H1 (cell line): Measurements from ENCODE around the gene RFX5. TPM values are rescaled to one million over a fixed set of nuclear protein-coding genes. Genes with fewer than 3 reads are reported as not detected.

Source experiments
- CTCF ChIA-PET: fragments of 300-600 bp; sonication (Branson Sonifier 250); formaldehyde crosslinking; loops from one replicate; lab custom pipeline; 2021; ENCODE audit not compliant: partially characterized antibody; lab: Charles Lee
- POLR2A ChIA-PET: fragments of 300-600 bp; sonication (Branson Sonifier 250); formaldehyde crosslinking; loops from one replicate; lab custom pipeline; 2021; ENCODE audit warnings: inconsistent platforms; ENCODE audit not compliant: partially characterized antibody; lab: Charles Lee
- DNase-seq, 2 experiments: peaks; one replicate each; pipeline versions ENCODE4 v3.0.0 to v3.0.0-alpha.2; 2010 to 2022; ENCODE audit warnings: low spot score in 2 of 2, low read depth in 1 of 2, mixed read lengths in 1 of 2
- FAIRE-seq: peaks from 2 replicates; lab custom pipeline; 2011; peaks lifted over from hg19 to GRCh38; lab: Jason Lieb, UNC
- H2AFZ ChIP-seq: 2 replicates; pipeline ENCODE4 v1.8.1; 2012; ENCODE audit warnings: low read length, inconsistent platforms
- H2AK5ac ChIP-seq: 2 replicates; pipeline ENCODE4 v1.6.1; 2013; ENCODE audit warnings: low read depth, low read length
- H2BK120ac ChIP-seq: replicated peaks from 2 replicates; pipeline ENCODE3; 2013; ENCODE audit warnings: low read depth, low read length, inconsistent platforms
- H2BK12ac ChIP-seq: 2 replicates; pipeline ENCODE4 v1.6.1; 2013; ENCODE audit warnings: low read depth, low read length
- H2BK15ac ChIP-seq: 2 replicates; pipeline ENCODE4 v1.6.1; 2013; ENCODE audit warnings: low read length
- H2BK20ac ChIP-seq: 2 replicates; pipeline ENCODE4 v1.6.1; 2013; ENCODE audit warnings: low read length
- H2BK5ac ChIP-seq: 2 replicates; pipeline ENCODE4 v1.6.1; 2013; ENCODE audit warnings: low read depth, low read length
- H3K14ac ChIP-seq: 2 replicates; pipeline ENCODE4 v1.6.1; 2013; ENCODE audit warnings: inconsistent platforms; ENCODE audit not compliant: insufficient read length
- H3K18ac ChIP-seq: 2 replicates; pipeline ENCODE4 v1.6.1; 2013; ENCODE audit warnings: low read length; ENCODE audit errors: extremely low read depth
- H3K23ac ChIP-seq: 2 replicates; pipeline ENCODE4 v1.6.1; 2013; ENCODE audit warnings: inconsistent platforms; ENCODE audit not compliant: insufficient read length
- H3K23me2 ChIP-seq: 2 replicates; pipeline ENCODE4 v1.6.1; 2013; ENCODE audit warnings: low read depth, low read length
- H3K27ac ChIP-seq: 2 replicates; pipeline ENCODE4 v1.6.1; 2011; ENCODE audit warnings: low read depth, low read length, inconsistent platforms
- H3K27me3 ChIP-seq, 4 experiments: replicated peaks in 1 of 4; 1 replicate in 1 of 4; 2 replicates in 3 of 4; pipeline versions ENCODE4 v1.6.1 to v1.8.1; 2011 to 2013; ENCODE audit warnings: low read length in 3 of 4, mild to moderate bottlenecking in 3 of 4, inconsistent platforms in 2 of 4, mixed read lengths in 2 of 4, moderate library complexity in 1 of 4; ENCODE audit not compliant: control insufficient read depth in 3 of 4, insufficient read depth in 3 of 4; ENCODE audit errors: extremely low read depth in 1 of 4
- H3K36me3 ChIP-seq, 4 experiments: 2 replicates each; pipeline versions ENCODE4 v1.6.1 to v1.8.1; 2011 to 2013; ENCODE audit warnings: mild to moderate bottlenecking in 4 of 4, low read length in 3 of 4, moderate library complexity in 2 of 4, control low read depth in 1 of 4, inconsistent platforms in 1 of 4; ENCODE audit not compliant: insufficient read depth in 4 of 4, control insufficient read depth in 2 of 4
- H3K4ac ChIP-seq: replicated peaks from 2 replicates; pipeline ENCODE3; 2013; ENCODE audit warnings: low read length, low read depth, mixed read lengths, inconsistent platforms; ENCODE audit not compliant: insufficient read length
- H3K4me1 ChIP-seq, 4 experiments: replicated peaks in 1 of 4; 1 replicate in 1 of 4; 2 replicates in 3 of 4; pipeline versions ENCODE4 v1.6.1 to v1.8.1; 2011 to 2013; ENCODE audit warnings: low read length in 3 of 4, inconsistent platforms in 2 of 4, mixed read lengths in 1 of 4; ENCODE audit not compliant: insufficient read depth in 4 of 4, control insufficient read depth in 3 of 4
- H3K4me2 ChIP-seq, 2 experiments: 2 replicates each; pipeline versions ENCODE4 v1.6.1 to v1.8.1; 2011 to 2013; ENCODE audit warnings: low read depth in 2 of 2, low read length in 2 of 2, control low read depth in 1 of 2, inconsistent platforms in 1 of 2, mild to moderate bottlenecking in 1 of 2; ENCODE audit not compliant: insufficient read depth in 1 of 2
- H3K4me3 ChIP-seq, 4 experiments: fragments of 200-600, 300-600 bp in 1 of 4; sonication (generic), shearing (Covaris generic), sonication (Bioruptor Twin) in 1 of 4; 2 replicates each; pipeline versions ENCODE4 v1.5.1 to v1.8.1; 2011 to 2016; ENCODE audit warnings: low read length in 4 of 4, low read depth in 3 of 4, control low read depth in 2 of 4, inconsistent platforms in 2 of 4, mild to moderate bottlenecking in 2 of 4, mixed read lengths in 1 of 4, moderate library complexity in 1 of 4; ENCODE audit not compliant: insufficient read depth in 2 of 4; ENCODE audit errors: extremely low read depth in 1 of 4
- H3K56ac ChIP-seq: replicated peaks from 2 replicates; pipeline ENCODE3; 2013; ENCODE audit warnings: low read depth, mild to moderate bottlenecking, mixed read lengths, low read length, inconsistent platforms; ENCODE audit not compliant: insufficient read length
- H3K79me1 ChIP-seq: 2 replicates; pipeline ENCODE4 v1.6.1; 2013; ENCODE audit warnings: low read depth, low read length, control low read depth
- H3K79me2 ChIP-seq, 2 experiments: 2 replicates each; pipeline versions ENCODE4 v1.6.1 to v1.8.1; 2012 to 2013; ENCODE audit warnings: low read length in 2 of 2, mild to moderate bottlenecking in 2 of 2, inconsistent platforms in 1 of 2; ENCODE audit not compliant: insufficient read depth in 2 of 2, control insufficient read depth in 1 of 2
- H3K9ac ChIP-seq, 4 experiments: replicated peaks in 1 of 4; 1 replicate in 1 of 4; 2 replicates in 3 of 4; pipeline versions ENCODE4 v1.6.1 to v1.8.1; 2011 to 2013; ENCODE audit warnings: low read depth in 3 of 4, low read length in 3 of 4, control low read depth in 2 of 4, mild to moderate bottlenecking in 2 of 4, moderate library complexity in 2 of 4, inconsistent platforms in 1 of 4; ENCODE audit errors: extremely low read depth in 1 of 4
- H3K9me3 ChIP-seq, 2 experiments: 2 replicates each; pipeline versions ENCODE4 v1.6.1 to v1.8.1; 2012 to 2013; ENCODE audit warnings: mild to moderate bottlenecking in 2 of 2, moderate library complexity in 2 of 2, control low read depth in 1 of 2, inconsistent platforms in 1 of 2, low read depth in 1 of 2, low read length in 1 of 2, mixed read lengths in 1 of 2; ENCODE audit not compliant: insufficient read depth in 2 of 2
- H4K20me1 ChIP-seq, 2 experiments: replicated peaks in 1 of 2; 2 replicates each; pipeline versions ENCODE3 to v1.8.1; 2011 to 2013; ENCODE audit warnings: inconsistent platforms in 2 of 2, low read length in 2 of 2, mild to moderate bottlenecking in 1 of 2; ENCODE audit not compliant: insufficient read depth in 2 of 2, control insufficient read depth in 1 of 2
- H4K5ac ChIP-seq: 2 replicates; pipeline ENCODE4 v1.6.1; 2013; ENCODE audit warnings: low read length, low read depth, mixed read lengths, inconsistent platforms; ENCODE audit not compliant: insufficient read length
- H4K8ac ChIP-seq: 2 replicates; pipeline ENCODE4 v1.8.0; 2013; ENCODE audit warnings: mild to moderate bottlenecking, moderate library complexity, low read length, inconsistent platforms; ENCODE audit not compliant: insufficient read depth; ENCODE audit errors: extremely low read depth
- H4K91ac ChIP-seq: replicated peaks from 2 replicates; pipeline ENCODE3; 2013; ENCODE audit warnings: low read length, mixed read lengths, inconsistent platforms; ENCODE audit not compliant: insufficient read length
- BACH1 ChIP-seq: IDR thresholded peaks from 2 replicates; pipeline ENCODE4 v1.6.1; 2012; ENCODE audit warnings: low read length, improper control_type of control experiment
- CHD2 ChIP-seq: IDR thresholded peaks from 2 replicates; pipeline ENCODE4 v1.6.1; 2012; ENCODE audit warnings: low read length, improper control_type of control experiment
- NANOG ChIP-seq: IDR thresholded peaks from 2 replicates; pipeline ENCODE4 v1.6.1; 2011; ENCODE audit warnings: low read length, low read depth, mild to moderate bottlenecking, inconsistent platforms; ENCODE audit not compliant: insufficient read depth, poor library complexity, severe bottlenecking
- PHF8 ChIP-seq: fragments of 200-600 bp; sonication (generic); conservative IDR thresholded peaks from 2 replicates; pipeline ENCODE4 v1.7.1; 2012; ENCODE audit warnings: low read depth, mild to moderate bottlenecking, inconsistent platforms, low read length, moderate library complexity
- POU5F1 ChIP-seq: IDR thresholded peaks from 2 replicates; pipeline ENCODE4 v1.6.1; 2011; ENCODE audit warnings: low read depth, mild to moderate bottlenecking, low read length, moderate library complexity
- RFX5 ChIP-seq: IDR thresholded peaks from 2 replicates; pipeline ENCODE4 v1.6.1; 2011; ENCODE audit warnings: low read depth, low read length, improper control_type of control experiment, borderline replicate concordance
- SP1 ChIP-seq: IDR thresholded peaks from 2 replicates; pipeline ENCODE4 v1.6.1; 2011; ENCODE audit warnings: low read depth, low read length
- SUZ12 ChIP-seq: fragments of 200-600 bp; sonication (generic); IDR thresholded peaks from 2 replicates; pipeline ENCODE4 v1.6.1; 2012; ENCODE audit warnings: mild to moderate bottlenecking, inconsistent platforms, low read length, moderate library complexity, mixed read lengths
- TBP ChIP-seq: IDR thresholded peaks from 2 replicates; pipeline ENCODE4 v1.6.1; 2011; ENCODE audit warnings: low read depth, low read length, improper control_type of control experiment
- TEAD4 ChIP-seq: IDR thresholded peaks from 2 replicates; pipeline ENCODE4 v1.6.1; 2012; ENCODE audit warnings: low read depth, low read length, inconsistent platforms, mixed read lengths
- WGBS, 2 experiments: shearing (Covaris generic) in 1 of 2; methylation state at CpG; one replicate each; pipeline versions ENCODE4 v1.1.6 to v1.1.7; 2013 to 2015; ENCODE audit warnings: low lambda C conversion rate in 2 of 2, mixed read lengths in 2 of 2, inconsistent platforms in 1 of 2, low coverage in 1 of 2, missing lambda C conversion rate in 1 of 2; ENCODE audit not compliant: insufficient replicate concordance in 2 of 2, insufficient coverage in 1 of 2, insufficient read length in 1 of 2; ENCODE audit errors: extremely low coverage in 1 of 2, missing lambda C conversion rate in 1 of 2; 5-methylcytosine and 5-hydroxymethylcytosine counted together
- polyA plus RNA-seq, 7 experiments: library from polyadenylated mRNA; depleted of rRNA in 3 of 7; stranded (reverse) in 5 of 7; unstranded in 2 of 7; fragments of >200 nt in 5 of 7; fragments of 200-250 nt in 2 of 7; gene quantifications; 1 replicate in 5 of 7; 2 replicates in 1 of 7; 4 replicates in 1 of 7; pipeline versions ENCODE4 v1.2.1 to v1.2.3, GENCODE V29; 2011 to 2013; ENCODE audit warnings: missing spikeins in 2 of 7, mixed read lengths in 2 of 7
- total RNA-seq: library from RNA; stranded (reverse); fragmentation: NEBNext Ultra II Directional; extraction: Animal tissue kit (Norgen Biotek cat#: 25700); gene quantifications from 2 replicates; pipeline ENCODE4 v1.2.1, GENCODE V29; 2021

The RFX5 gene
- total and polyA plus RNA-seq, 2 of the 8 experiments (the other 6 are each of a cell fraction or from before 2014, with no cell fraction given) = 27.8 to 59.7 TPM

GRCh38 chr1:151370211-151370911, 23.3 kb upstream of the RFX5 start:
- Histone ChIP-seq H3K4me1 (peaks cover 0 to 11% (median 8%) of the 10 kb centered on the region in 4 experiments; a peak in 6 of 7 replicates), H2BK12ac (no peak overlapping the region), H3K23ac (no peak overlapping the region), H3K18ac (no peak overlapping the region), H3K56ac (no peak overlapping the region)
- FAIRE-seq = no peak
- TF ChIP-seq BACH1 (no peak), CHD2 (no peak), NANOG (no peak), POU5F1 (no peak), TEAD4 (no peak), SUZ12 (no peak), RFX5 (no peak), SP1 (no peak), TBP (no peak), PHF8 (no peak)
- TF ChIP-seq, all 59 proteins: peak for 0
- Histone ChIP-seq H4K5ac (no peak overlapping the region), H2BK20ac (no peak overlapping the region), H3K27ac (no peak overlapping the region), H4K91ac (no peak overlapping the region), H3K36me3 (no peaks in the 10 kb centered on the region; a peak in 2 of 8 replicates), H3K79me2 (no peaks in the 10 kb centered on the region), H3K9me3 (no peaks in the 10 kb centered on the region), H3K14ac (no peak overlapping the region), H2BK120ac (no peak overlapping the region), H3K4ac (no peak overlapping the region), H3K9ac (no peak overlapping the region), H3K4me3 (no peak overlapping the region), H2AK5ac (no peak overlapping the region), H4K20me1 (no peaks in the 10 kb centered on the region), H3K79me1 (no peaks in the 10 kb centered on the region), H2BK15ac (no peak overlapping the region), H4K8ac (no peak overlapping the region), H2AFZ (no peak overlapping the region), H3K4me2 (no peak overlapping the region), H2BK5ac (no peak overlapping the region), H3K27me3 (no peaks in the 10 kb centered on the region), H3K23me2 (peaks cover 2% of the 10 kb centered on the region; the same call in 1 of the 2 replicates)
- ChIA-PET POLR2A (interaction anchor here (0.8 to 2.5 kb wide), 5 partner anchors 9 to 29 kb away, joined by 3 to 14 read pairs (median 6); partner anchors contain the start of genes PSMB4 and RFX5), CTCF (interaction anchor here (0.5 to 2.2 kb wide), 18 partner anchors 10 to 117 kb away, joined by 3 to 12 read pairs (median 5); partner anchors contain the start of gene PSMB4)
- 90% methylated on average over 6 of the region's 6 CpGs; no CpG with 5 or more reads in 1 of the 2 experiments for WGBS, 2 experiments
- no peak for DNase-seq
